ENCODE data around the gene VPS8. TPM values are rescaled to one million over a fixed set of nuclear protein-coding genes. Genes with fewer than 3 reads are reported as not detected.

Gene VPS8
- total and polyA plus RNA-seq, 2 of the 8 experiments (the other 6 are each of a cell fraction or from before 2014, with no cell fraction given) = 13.0 to 41.0 TPM

- H3K9me3 ChIP-seq (ENCODE audit: insufficient read depth in 2 of 2, low read depth in 1 of 2, low read length in 1 of 2) = no peaks in the 10 kb centered on the region
- H3K23me2 ChIP-seq (ENCODE audit: low read depth, low read length) = no peaks in the 10 kb centered on the region
- H2BK15ac ChIP-seq (ENCODE audit: low read length) = no peak overlapping the region
- H3K14ac ChIP-seq (ENCODE audit: insufficient read length) = no peak overlapping the region
- H2AK5ac ChIP-seq (ENCODE audit: low read depth, low read length) = no peak overlapping the region
- no peak overlapping the region for H3K56ac ChIP-seq (replicated peaks; ENCODE audit: insufficient read length, low read depth, low read length)
- DNase-seq (ENCODE audit: low read depth in 1 of 2, low spot score in 2 of 2) (no peak), FAIRE-seq (no peak)
- ChIA-PET POLR2A (ENCODE audit: partially characterized antibody) (no interaction called here), CTCF (ENCODE audit: partially characterized antibody) (interaction anchor here (1.3 to 4.6 kb wide), 7 partner anchors 8 to 264 kb away, joined by 4 to 39 read pairs (median 11); no protein-coding TSS in a partner anchor)
- H3K4me1 ChIP-seq (replicated peaks in 1 of 4; ENCODE audit: control insufficient read depth in 3 of 4, insufficient read depth in 4 of 4, low read length in 3 of 4) = no peaks in the 10 kb centered on the region
- H3K23ac ChIP-seq (ENCODE audit: insufficient read length) = no peak overlapping the region
- no peak overlapping the region for H3K4ac ChIP-seq (replicated peaks; ENCODE audit: insufficient read length, low read depth, low read length)
- H2BK5ac ChIP-seq (ENCODE audit: low read depth, low read length) = no peak overlapping the region
- no peak overlapping the region for H2AFZ ChIP-seq (ENCODE audit: low read length)
- H3K36me3 ChIP-seq (ENCODE audit: control insufficient read depth in 2 of 4, insufficient read depth in 4 of 4, low read length in 3 of 4) = no peaks in the 10 kb centered on the region
- no peak overlapping the region for H3K4me3 ChIP-seq (ENCODE audit: extremely low read depth in 1 of 4, insufficient read depth in 2 of 4, low read depth in 3 of 4, low read length in 4 of 4)
- H4K5ac ChIP-seq (ENCODE audit: insufficient read length, low read depth, low read length) = no peak overlapping the region
- H2BK120ac ChIP-seq (replicated peaks; ENCODE audit: low read depth, low read length) = no peak overlapping the region
- H3K9ac ChIP-seq (replicated peaks in 1 of 4; ENCODE audit: extremely low read depth in 1 of 4, low read depth in 3 of 4, low read length in 3 of 4) = no peak overlapping the region
- H3K79me1 ChIP-seq (ENCODE audit: low read depth, low read length) = no peaks in the 10 kb centered on the region
- H2BK12ac ChIP-seq (ENCODE audit: low read depth, low read length) = no peak overlapping the region
- no peaks in the 10 kb centered on the region for H3K79me2 ChIP-seq (ENCODE audit: control insufficient read depth in 1 of 2, insufficient read depth in 2 of 2, low read length in 2 of 2)
- H3K27me3 ChIP-seq (replicated peaks in 1 of 4; ENCODE audit: control insufficient read depth in 3 of 4, extremely low read depth in 1 of 4, insufficient read depth in 3 of 4, low read length in 3 of 4) = no peaks in the 10 kb centered on the region
- WGBS, 2 experiments (ENCODE audit: extremely low coverage in 1 of 2, insufficient coverage in 1 of 2, insufficient read length in 1 of 2, insufficient replicate concordance in 2 of 2, low coverage in 1 of 2, low lambda C conversion rate in 2 of 2, missing lambda C conversion rate in 1 of 2) = 86% methylated on average over 3 of the region's 3 CpGs; no CpG with 5 or more reads in 1 of the 2 experiments
- no peak overlapping the region for H4K8ac ChIP-seq (ENCODE audit: extremely low read depth, insufficient read depth, low read length)
- H2BK20ac ChIP-seq (ENCODE audit: low read length) = no peak overlapping the region
- H3K18ac ChIP-seq (ENCODE audit: extremely low read depth, low read length) = no peak overlapping the region
- H3K27ac ChIP-seq (ENCODE audit: low read depth, low read length) = no peak overlapping the region
- no peaks in the 10 kb centered on the region for H4K20me1 ChIP-seq (replicated peaks in 1 of 2; ENCODE audit: control insufficient read depth in 1 of 2, insufficient read depth in 2 of 2, low read length in 2 of 2)
- no peak overlapping the region for H4K91ac ChIP-seq (replicated peaks; ENCODE audit: insufficient read length, low read length)
- H3K4me2 ChIP-seq (ENCODE audit: insufficient read depth in 1 of 2, low read depth in 2 of 2, low read length in 2 of 2) = no peak overlapping the region
- TF ChIP-seq TEAD4 (IDR thresholded peaks at IDR 0.05; ENCODE audit: low read depth, low read length) (no peak), CBX8 (IDR thresholded peaks at IDR 0.05; ENCODE audit: borderline replicate concordance, low read depth, low read length) (no peak), SIN3A (conservative IDR thresholded peaks at IDR 0.05 in 1 of 2, IDR thresholded peaks at IDR 0.05 in 1 of 2; ENCODE audit: low read depth in 1 of 2, low read length in 2 of 2) (no peak), GABPA (IDR thresholded peaks at IDR 0.05; ENCODE audit: borderline replicate concordance, insufficient read depth, low read length) (no peak), RFX5 (IDR thresholded peaks at IDR 0.05; ENCODE audit: borderline replicate concordance, low read depth, low read length) (no peak), EZH2 (IDR thresholded peaks at IDR 0.05; ENCODE audit: low read depth, low read length, severe bottlenecking) (no peak), NANOG (IDR thresholded peaks at IDR 0.05; ENCODE audit: insufficient read depth, low read depth, low read length, poor library complexity, severe bottlenecking) (no peak), MAX (IDR thresholded peaks at IDR 0.05) (no peak)
- TF ChIP-seq, protein P1, sequence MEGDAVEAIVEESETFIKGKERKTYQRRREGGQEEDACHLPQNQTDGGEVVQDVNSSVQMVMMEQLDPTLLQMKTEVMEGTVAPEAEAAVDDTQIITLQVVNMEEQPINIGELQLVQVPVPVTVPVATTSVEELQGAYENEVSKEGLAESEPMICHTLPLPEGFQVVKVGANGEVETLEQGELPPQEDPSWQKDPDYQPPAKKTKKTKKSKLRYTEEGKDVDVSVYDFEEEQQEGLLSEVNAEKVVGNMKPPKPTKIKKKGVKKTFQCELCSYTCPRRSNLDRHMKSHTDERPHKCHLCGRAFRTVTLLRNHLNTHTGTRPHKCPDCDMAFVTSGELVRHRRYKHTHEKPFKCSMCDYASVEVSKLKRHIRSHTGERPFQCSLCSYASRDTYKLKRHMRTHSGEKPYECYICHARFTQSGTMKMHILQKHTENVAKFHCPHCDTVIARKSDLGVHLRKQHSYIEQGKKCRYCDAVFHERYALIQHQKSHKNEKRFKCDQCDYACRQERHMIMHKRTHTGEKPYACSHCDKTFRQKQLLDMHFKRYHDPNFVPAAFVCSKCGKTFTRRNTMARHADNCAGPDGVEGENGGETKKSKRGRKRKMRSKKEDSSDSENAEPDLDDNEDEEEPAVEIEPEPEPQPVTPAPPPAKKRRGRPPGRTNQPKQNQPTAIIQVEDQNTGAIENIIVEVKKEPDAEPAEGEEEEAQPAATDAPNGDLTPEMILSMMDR (IDR thresholded peaks at IDR 0.05; ENCODE audit: control extremely low read depth in 1 of 3, insufficient read depth in 1 of 3, low read depth in 1 of 3, low read length in 3 of 3) = no peak
Measured at GRCh38 chr3:184805351-184806038, 6.5 kb upstream of the VPS8 start.
